IPS-11a (cell line): ENCODE data around the gene RPS25.
"Not testable (repeated sequence)": the region's sequence is repeated elsewhere in the genome, so short reads cannot be mapped to it uniquely, and the experiment has no call there.

Experiments used
- H3K4me3 ChIP-seq: one replicate; pipeline ENCODE4 v1.5.1; 2013; ENCODE audit warnings: low read depth, low read length, control low read depth

RPS25 gene

GRCh38 chr11:118973985-118974384, 44.2 kb downstream of the RPS25 start:
- H3K4me3 ChIP-seq: no peak overlapping the region

GRCh38 chr11:118971646-118972045, 46.5 kb downstream of the RPS25 start, which contains the start of gene FOXR1:
Gene FOXR1 (plus strand): TSS chr11:118971761. CDS start chr11:118971932, 171 bp downstream.
- H3K4me3 ChIP-seq: no peak within 1 kb of the TSS

- H3K4me3 ChIP-seq: not testable (repeated sequence)
These were observed 48.6 kb downstream of the RPS25 start for GRCh38 chr11:118969508-118969907.
